ENCODE measurements around the gene IL20. TPM values are rescaled to one million over a fixed set of nuclear protein-coding genes. Genes with fewer than 3 reads are reported as not detected.
A peak's percentile ranks its signal among the peaks of the same experiment; 100 is the strongest.

Gene IL20
- total RNA-seq (2014; rRNA removed; shearing (Covaris generic)) = not detected in 2 replicates
- polyA plus RNA-seq (2015; cell fraction: cytosol; rRNA removed) = not detected in 2 replicates
- not detected in 2 replicates for polyA plus RNA-seq (2015; cell fraction: nucleus; rRNA removed)

- DNase-seq (ENCODE audit: low read depth, low spot score) = peak; percentile 72
- in situ Hi-C loops (cut with HindIII; ENCODE audit: low pct_unique_long_range_greater_than_20kb, low sequenced_read_pairs) = no loop called here
Measured at GRCh38 chr1:206864939-206865671, at the start of gene IL20. Gene IL20, plus strand, starts transcription at chr1:206865623. Its CDS starts 230 bp downstream, at chr1:206865853.

GRCh38 chr1:206816390-206817287 is 48.8 kb upstream of the IL20 start:
- DNase-seq (ENCODE audit: low read depth, low spot score) = no peak
- in situ Hi-C loops (cut with HindIII; ENCODE audit: low pct_unique_long_range_greater_than_20kb, low sequenced_read_pairs) = no loop called here

GRCh38 chr1:206821493-206821892 is 43.9 kb upstream of the IL20 start:
- DNase-seq (ENCODE audit: low read depth, low spot score) = no peak
- in situ Hi-C loops (cut with HindIII; ENCODE audit: low pct_unique_long_range_greater_than_20kb, low sequenced_read_pairs) = no loop called here

- in situ Hi-C loops (cut with HindIII; ENCODE audit: low pct_unique_long_range_greater_than_20kb, low sequenced_read_pairs) = no loop called here
Measured at GRCh38 chr1:206823727-206824126, 41.7 kb upstream of the IL20 start.

GRCh38 chr1:206824331-206824730 is 41.1 kb upstream of the IL20 start:
- no peak for DNase-seq (ENCODE audit: low read depth, low spot score)
- in situ Hi-C loops (cut with HindIII; ENCODE audit: low pct_unique_long_range_greater_than_20kb, low sequenced_read_pairs) = no loop called here

More at GRCh38 chr1:206823727-206824126, 41.7 kb upstream of the IL20 start:
- DNase-seq (ENCODE audit: low read depth, low spot score) = no peak

- in situ Hi-C loops (cut with HindIII; ENCODE audit: low pct_unique_long_range_greater_than_20kb, low sequenced_read_pairs) = no loop called here
- no peak for DNase-seq (ENCODE audit: low read depth, low spot score)
Measured at GRCh38 chr1:206826394-206826793, 39.0 kb upstream of the IL20 start.

GRCh38 chr1:206828061-206828460 is 37.4 kb upstream of the IL20 start:
- in situ Hi-C loops (cut with HindIII; ENCODE audit: low pct_unique_long_range_greater_than_20kb, low sequenced_read_pairs) = no loop called here
- no peak for DNase-seq (ENCODE audit: low read depth, low spot score)

- DNase-seq (ENCODE audit: low read depth, low spot score) = no peak
- in situ Hi-C loops (cut with HindIII; ENCODE audit: low pct_unique_long_range_greater_than_20kb, low sequenced_read_pairs) = no loop called here
Measured at GRCh38 chr1:206828765-206829164, 36.7 kb upstream of the IL20 start.

- DNase-seq (ENCODE audit: low read depth, low spot score) = no peak
- in situ Hi-C loops (cut with HindIII; ENCODE audit: low pct_unique_long_range_greater_than_20kb, low sequenced_read_pairs) = no loop called here
Measured at GRCh38 chr1:206829282-206829681, 36.1 kb upstream of the IL20 start.

GRCh38 chr1:206829875-206830274 is 35.5 kb upstream of the IL20 start:
- in situ Hi-C loops (cut with HindIII; ENCODE audit: low pct_unique_long_range_greater_than_20kb, low sequenced_read_pairs) = no loop called here

GRCh38 chr1:206831650-206832049 is 33.8 kb upstream of the IL20 start:
- DNase-seq (ENCODE audit: low read depth, low spot score) = no peak
- in situ Hi-C loops (cut with HindIII; ENCODE audit: low pct_unique_long_range_greater_than_20kb, low sequenced_read_pairs) = no loop called here

More at GRCh38 chr1:206829875-206830274, 35.5 kb upstream of the IL20 start:
- DNase-seq (ENCODE audit: low read depth, low spot score) = no peak

GRCh38 chr1:206832352-206832880 is 33.0 kb upstream of the IL20 start:
- in situ Hi-C loops (cut with HindIII; ENCODE audit: low pct_unique_long_range_greater_than_20kb, low sequenced_read_pairs) = no loop called here
- DNase-seq (ENCODE audit: low read depth, low spot score) = no peak

- in situ Hi-C loops (cut with HindIII; ENCODE audit: low pct_unique_long_range_greater_than_20kb, low sequenced_read_pairs) = no loop called here
- DNase-seq (ENCODE audit: low read depth, low spot score) = no peak
Measured at GRCh38 chr1:206833106-206833680, 32.2 kb upstream of the IL20 start.

- in situ Hi-C loops (cut with HindIII; ENCODE audit: low pct_unique_long_range_greater_than_20kb, low sequenced_read_pairs) = no loop called here
- no peak for DNase-seq (ENCODE audit: low read depth, low spot score)
Measured at GRCh38 chr1:206833801-206834200, 31.6 kb upstream of the IL20 start.

GRCh38 chr1:206834217-206834616 is 31.2 kb upstream of the IL20 start:
- DNase-seq (ENCODE audit: low read depth, low spot score) = no peak
- in situ Hi-C loops (cut with HindIII; ENCODE audit: low pct_unique_long_range_greater_than_20kb, low sequenced_read_pairs) = no loop called here

GRCh38 chr1:206834711-206835110 is 30.7 kb upstream of the IL20 start:
- no peak for DNase-seq (ENCODE audit: low read depth, low spot score)
- in situ Hi-C loops (cut with HindIII; ENCODE audit: low pct_unique_long_range_greater_than_20kb, low sequenced_read_pairs) = no loop called here

- in situ Hi-C loops (cut with HindIII; ENCODE audit: low pct_unique_long_range_greater_than_20kb, low sequenced_read_pairs) = no loop called here
- no peak for DNase-seq (ENCODE audit: low read depth, low spot score)
Measured at GRCh38 chr1:206835186-206835585, 30.2 kb upstream of the IL20 start.

GRCh38 chr1:206836111-206836510 is 29.3 kb upstream of the IL20 start:
- no peak for DNase-seq (ENCODE audit: low read depth, low spot score)

More at GRCh38 chr1:206836111-206836510, 29.3 kb upstream of the IL20 start:
- in situ Hi-C loops (cut with HindIII; ENCODE audit: low pct_unique_long_range_greater_than_20kb, low sequenced_read_pairs) = no loop called here

Measured in SK-MEL-5 (cell line).